HK-2 (cell line): Measurements from ENCODE around the gene ACER3.
A peak's percentile ranks its signal among the peaks of the same experiment; 100 is the strongest.
"Not testable (repeated sequence)": the region's sequence is repeated elsewhere in the genome, so short reads cannot be mapped to it uniquely, and the experiment has no call there.

Experiments used
- DNase-seq: peaks from one replicate; pipeline ENCODE4 v3.0.0-alpha.2; 2018; ENCODE audit not compliant: unreplicated experiment

The ACER3 gene

GRCh38 chr11:76872959-76873827 lies 12.5 kb downstream of the ACER3 start:
- no peak for DNase-seq

- no peak for DNase-seq
Observed at GRCh38 chr11:76878014-76878413, 17.3 kb downstream of the ACER3 start.

GRCh38 chr11:76880314-76880713 lies 19.6 kb downstream of the ACER3 start:
- DNase-seq = no peak

GRCh38 chr11:76880956-76881355 lies 20.2 kb downstream of the ACER3 start:
- DNase-seq = no peak

- peak; percentile 59 for DNase-seq
Observed at GRCh38 chr11:76885390-76886097, 24.8 kb downstream of the ACER3 start.

- DNase-seq = no peak
Observed at GRCh38 chr11:76888989-76889388, 28.3 kb downstream of the ACER3 start.

GRCh38 chr11:76889411-76889975 lies 28.8 kb downstream of the ACER3 start:
- DNase-seq = no peak

- no peak for DNase-seq
Observed at GRCh38 chr11:76890329-76890728, 29.6 kb downstream of the ACER3 start.

- no peak for DNase-seq
Observed at GRCh38 chr11:76891285-76891684, 30.6 kb downstream of the ACER3 start.

- DNase-seq = no peak
Observed at GRCh38 chr11:76891793-76892192, 31.1 kb downstream of the ACER3 start.

GRCh38 chr11:76892306-76892705 lies 31.6 kb downstream of the ACER3 start:
- no peak for DNase-seq

- DNase-seq = no peak
Observed at GRCh38 chr11:76897233-76897632, 36.5 kb downstream of the ACER3 start.

GRCh38 chr11:76901144-76901543 lies 40.4 kb downstream of the ACER3 start:
- DNase-seq = no peak

- not testable (repeated sequence) for DNase-seq
Observed at GRCh38 chr11:76901622-76902021, 40.9 kb downstream of the ACER3 start.

GRCh38 chr11:76902121-76903014 lies 41.6 kb downstream of the ACER3 start:
- DNase-seq = no peak

- no peak for DNase-seq
Observed at GRCh38 chr11:76903325-76903724, 42.6 kb downstream of the ACER3 start.

GRCh38 chr11:76910620-76911414 lies 50.1 kb downstream of the ACER3 start:
- DNase-seq = no peak

GRCh38 chr11:76911415-76911808 lies 50.7 kb downstream of the ACER3 start:
- DNase-seq = no peak

GRCh38 chr11:76916712-76917111 lies 56.0 kb downstream of the ACER3 start:
- no peak for DNase-seq

GRCh38 chr11:76918941-76919386 lies 58.2 kb downstream of the ACER3 start:
- DNase-seq = no peak

- DNase-seq = no peak
Observed at GRCh38 chr11:76919467-76919866, 58.7 kb downstream of the ACER3 start.
